Stimulated activated CD8-positive, alpha-beta memory T cell treated with anti-CD3 and anti-CD28 coated beads, Interleukin-12 subunit alpha, Interleukin-12 subunit beta, amount 100 ng/mL, for 24 hours (primary cell): ENCODE measurements around the gene CLDN1.

Experiments used
- DNase-seq: peaks from one replicate; pipeline ENCODE4 v3.0.0-alpha.2; 2020; ENCODE audit errors: extremely low read depth

The CLDN1 gene

DNA sequence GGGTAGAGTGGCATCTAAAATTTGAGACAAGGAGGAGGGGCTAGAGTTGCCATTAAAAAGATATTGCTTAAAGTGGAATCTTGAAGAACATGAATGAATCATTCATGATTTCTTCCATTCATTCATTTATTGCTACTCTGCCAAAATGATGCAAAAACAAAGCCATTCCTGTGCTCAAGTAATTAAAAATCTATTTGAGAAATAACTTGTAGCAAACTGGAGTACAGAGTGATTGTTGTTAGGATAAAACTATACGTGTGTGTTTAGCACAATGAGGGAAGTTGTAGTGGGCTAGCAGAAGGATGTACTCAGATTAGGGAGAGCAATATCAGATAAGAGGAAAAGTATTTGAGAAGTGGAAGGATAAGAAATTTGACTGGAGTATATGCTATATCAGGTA is 11.7 kb upstream of the CLDN1 start:
- DNase-seq = no peak

DNA sequence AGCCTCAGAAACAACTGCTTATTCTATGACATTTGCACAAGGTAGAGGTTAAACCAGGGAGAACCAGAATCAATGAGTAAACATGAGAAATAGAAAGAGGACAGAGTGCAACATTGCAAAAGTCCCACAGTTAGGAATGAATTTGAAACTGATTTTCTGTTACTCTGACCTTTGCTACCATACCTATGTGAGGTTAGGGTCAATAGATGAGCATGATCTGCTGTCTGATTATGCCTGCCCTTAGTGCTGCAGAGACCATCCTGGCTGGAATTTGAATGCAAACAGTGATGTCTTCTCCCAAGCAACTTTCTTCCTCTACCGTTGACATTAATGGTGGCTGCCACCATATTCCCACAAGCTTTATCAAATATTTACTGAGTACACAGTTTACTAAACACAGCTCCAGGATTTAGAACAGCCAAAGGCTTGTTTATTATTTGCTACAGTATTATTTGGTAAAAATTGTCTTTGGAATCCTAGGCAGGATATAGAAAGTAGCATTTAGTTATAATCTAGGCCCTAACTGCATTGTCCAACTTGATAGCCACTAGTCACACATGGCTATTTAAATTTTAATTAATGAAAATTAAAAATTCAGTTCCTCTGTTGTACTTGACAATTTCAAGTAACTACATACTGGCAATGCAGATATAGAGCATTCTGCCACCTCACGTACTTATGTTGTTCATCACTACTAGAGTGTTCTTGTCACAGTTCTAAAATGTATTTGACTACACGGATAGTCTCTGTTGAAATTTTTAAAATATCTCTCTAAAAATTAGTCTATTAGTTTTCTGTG is 8.9 kb upstream of the CLDN1 start:
- no peak for DNase-seq

DNA sequence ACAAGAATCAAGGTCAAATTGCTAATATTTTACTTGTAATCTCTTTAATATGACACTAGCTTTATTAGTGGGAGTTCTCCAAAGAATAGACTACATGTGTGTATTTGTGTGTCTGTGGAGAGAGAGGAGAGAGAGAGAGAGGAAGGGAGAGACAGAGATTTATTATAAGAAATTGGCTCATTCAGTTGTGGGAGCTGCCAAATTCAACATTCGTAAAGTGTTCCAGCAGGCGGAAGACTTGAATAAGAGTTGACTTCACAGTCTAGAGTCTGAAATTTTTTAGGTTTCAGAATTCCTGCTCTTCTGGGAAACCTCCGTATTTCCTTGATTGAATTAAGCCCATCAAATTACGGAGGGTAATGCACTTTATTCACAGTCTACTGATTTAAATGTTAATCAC is 4.7 kb upstream of the CLDN1 start:
- DNase-seq = no peak

GRCh38 chr3:190326361-190326760 is 4.1 kb upstream of the CLDN1 start:
- DNase-seq = no peak

DNA sequence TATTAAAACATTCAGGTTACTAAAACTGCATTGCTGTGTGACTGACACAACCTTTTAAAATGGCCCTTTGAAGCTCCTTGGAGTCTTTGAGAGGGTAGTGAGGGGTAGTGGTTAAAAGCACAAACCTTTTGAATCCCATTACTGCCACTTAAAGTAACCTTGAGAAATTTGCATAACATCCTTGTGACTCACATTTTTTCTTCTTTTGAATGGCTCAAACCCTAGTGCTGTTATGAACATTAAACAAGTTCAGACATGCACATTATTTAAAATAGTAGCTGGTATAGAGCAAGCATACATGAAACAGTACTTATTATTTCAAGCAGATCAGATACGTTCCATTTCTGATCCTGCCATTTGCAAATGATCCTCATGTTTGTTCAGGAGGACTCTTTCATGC is 3.7 kb upstream of the CLDN1 start:
- DNase-seq = no peak

DNA sequence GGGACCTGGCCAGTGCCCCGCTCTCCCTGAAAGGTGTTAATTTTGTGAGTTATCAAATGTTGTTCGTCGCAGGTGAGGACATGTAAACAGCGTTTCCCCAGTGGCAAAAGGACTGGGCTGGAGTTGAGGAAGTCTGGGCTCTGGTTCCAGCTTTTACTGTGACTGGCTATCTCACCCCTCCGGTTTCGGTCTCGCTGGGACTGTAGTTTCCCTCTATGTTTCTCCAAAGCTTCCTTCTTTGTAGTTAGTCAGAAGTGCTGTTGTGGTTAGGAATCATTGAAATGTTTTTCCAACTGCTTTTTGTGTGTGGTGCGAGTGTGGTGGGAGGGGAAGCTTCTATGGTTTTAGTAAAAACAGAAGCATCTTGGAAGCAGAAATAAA is 990 bp upstream of the CLDN1 start:
- no peak for DNase-seq

DNA sequence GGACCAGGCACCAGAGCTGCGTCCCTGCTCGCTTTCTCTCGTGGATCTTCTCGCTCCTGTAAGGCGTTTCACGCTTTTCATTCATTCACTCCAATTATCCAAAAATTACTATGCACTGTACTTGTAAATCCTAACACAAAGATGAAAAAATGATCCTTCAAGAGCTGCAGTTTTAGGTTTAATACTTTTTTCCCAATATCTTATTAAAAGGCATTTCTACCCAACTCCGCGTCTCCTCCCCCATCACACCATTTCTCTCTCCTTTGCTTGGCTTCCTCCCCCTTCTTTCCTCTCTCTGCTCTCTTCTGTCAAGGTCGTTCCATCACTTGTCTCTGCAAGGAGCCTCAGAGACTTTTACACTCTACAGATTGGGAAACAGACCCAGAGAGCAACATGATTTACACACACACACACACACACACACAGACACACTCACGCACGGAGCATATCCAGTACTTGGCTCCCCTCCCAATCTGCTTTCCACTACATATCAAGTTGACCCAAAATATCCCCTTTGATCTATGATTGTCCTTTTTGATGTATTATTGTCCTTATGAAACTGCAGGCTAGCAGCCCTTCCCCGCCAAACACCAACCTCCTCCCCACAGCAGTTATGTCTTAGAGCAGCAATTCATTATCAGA is 479 bp upstream of the CLDN1 start:
- no peak for DNase-seq

GRCh38 chr3:190320594-190321362 is 1.5 kb downstream of the CLDN1 start:
- no peak for DNase-seq

- DNase-seq = peak; percentile 11
These were observed 2.6 kb downstream of the CLDN1 start for GRCh38 chr3:190319660-190320059.

DNA sequence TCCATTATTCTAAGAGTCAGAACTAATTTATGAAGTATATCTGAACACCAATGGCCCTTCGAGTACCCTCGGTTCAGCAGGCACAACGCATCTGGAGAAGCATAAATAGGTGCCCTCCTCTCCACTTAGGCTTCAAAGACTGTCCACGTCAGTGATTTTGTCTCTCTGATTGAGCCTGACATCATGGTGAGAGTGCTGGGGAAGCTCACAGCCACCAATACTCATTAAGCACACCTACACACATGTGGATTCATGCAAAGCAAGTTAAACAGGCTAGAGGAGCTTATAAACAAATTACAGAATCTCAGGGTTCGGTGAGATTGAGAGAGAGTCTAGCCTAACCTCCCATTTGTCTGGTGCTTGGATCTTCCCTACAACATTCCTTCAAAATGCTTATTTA is 3.6 kb downstream of the CLDN1 start:
- no peak for DNase-seq

DNA sequence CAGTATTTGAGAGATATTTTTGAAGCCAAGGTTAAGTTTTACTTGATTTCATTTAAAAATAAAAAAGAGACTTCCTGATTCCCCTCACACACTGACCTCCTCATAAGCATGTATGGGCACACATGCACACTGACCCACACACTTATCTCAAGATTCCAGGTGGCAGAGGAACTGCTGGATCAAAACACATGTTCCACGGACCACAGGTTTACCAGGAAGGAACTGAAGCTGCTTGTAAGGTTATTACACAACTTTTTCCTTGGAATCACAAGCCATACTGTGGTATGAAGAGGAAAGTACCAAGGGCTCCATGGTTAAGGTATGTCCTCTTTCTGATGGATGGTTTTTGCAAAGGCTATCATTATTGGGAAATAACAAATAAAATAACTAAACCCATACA is 7.5 kb downstream of the CLDN1 start:
- DNase-seq = no peak

- DNase-seq = no peak
These were observed 12.8 kb downstream of the CLDN1 start for GRCh38 chr3:190309414-190309813.

DNA sequence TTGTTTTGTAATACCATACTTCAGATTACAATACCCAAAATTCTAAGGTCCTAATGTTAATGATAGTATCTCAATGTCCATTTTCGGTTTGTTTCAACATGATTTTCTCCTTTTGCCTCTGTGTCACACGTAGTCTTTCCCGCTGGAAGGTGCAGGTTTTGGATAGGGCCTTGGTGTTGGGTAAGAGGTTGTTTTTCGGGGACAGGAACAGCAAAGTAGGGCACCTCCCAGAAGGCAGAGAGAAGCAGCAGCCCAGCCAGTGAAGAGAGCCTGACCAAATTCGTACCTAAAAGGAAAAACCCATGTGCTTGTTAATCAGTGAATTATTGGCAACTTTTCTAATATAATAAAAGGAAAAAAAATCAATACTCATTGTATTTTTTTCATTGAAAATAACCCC is 14.1 kb downstream of the CLDN1 start:
- no peak for DNase-seq

GRCh38 chr3:190307164-190307545 is 15.1 kb downstream of the CLDN1 start:
- DNase-seq = no peak

- no peak for DNase-seq
These were observed 15.6 kb downstream of the CLDN1 start for GRCh38 chr3:190306513-190307163.

DNA sequence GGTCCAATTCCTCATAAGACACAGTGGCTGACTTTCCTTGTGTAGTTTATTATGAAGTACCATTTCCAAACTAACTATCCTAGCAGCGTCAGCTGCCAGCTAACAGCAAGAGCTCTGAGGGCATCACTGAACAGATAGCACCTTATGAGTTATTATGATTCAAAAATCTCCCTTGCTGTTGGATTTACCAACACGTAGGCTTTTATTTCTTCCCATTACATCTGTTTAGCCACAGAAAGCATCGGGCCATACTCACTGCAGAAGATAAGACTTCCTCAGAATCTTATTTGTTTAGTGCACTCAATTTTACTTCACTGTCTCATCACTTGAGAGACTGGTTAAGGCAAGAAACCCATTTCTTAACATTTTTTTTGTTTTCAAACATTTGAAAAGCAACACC is 16.2 kb downstream of the CLDN1 start:
- no peak for DNase-seq

GRCh38 chr3:190305406-190305805 is 16.8 kb downstream of the CLDN1 start:
- DNase-seq = no peak

GRCh38 chr3:190303884-190304283 is 18.4 kb downstream of the CLDN1 start:
- no peak for DNase-seq

DNA sequence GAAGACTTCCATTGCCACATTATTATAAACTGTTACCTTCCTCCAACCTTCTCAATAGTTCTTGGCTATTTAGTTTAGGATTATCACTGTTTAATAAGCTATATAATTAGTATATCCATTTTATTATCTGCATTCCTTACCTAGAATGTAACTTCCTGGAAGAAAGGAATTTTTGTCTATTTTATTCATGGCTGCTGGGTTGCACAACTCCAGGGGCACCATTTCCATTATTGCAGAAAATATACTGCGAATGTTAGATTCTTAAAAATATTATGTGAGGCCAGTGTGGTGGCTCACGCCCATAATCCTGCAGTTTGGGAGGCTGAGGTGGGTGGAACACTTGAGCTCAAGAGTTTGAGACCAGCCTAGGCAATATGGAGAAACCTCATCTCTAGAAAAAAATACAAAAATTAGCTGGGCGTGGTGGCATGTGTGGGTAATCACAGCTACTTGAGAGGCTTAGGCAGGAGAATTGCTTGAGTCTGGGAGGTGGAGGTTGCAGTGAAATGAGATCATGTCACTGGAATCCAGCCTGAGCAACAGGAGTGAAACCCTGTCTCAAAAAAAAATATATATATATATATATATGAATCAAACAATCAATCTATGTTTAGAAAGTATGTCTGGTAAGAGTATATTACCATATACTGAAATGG is 19.9 kb downstream of the CLDN1 start:
- DNase-seq = no peak

GRCh38 chr3:190301591-190301990 is 20.7 kb downstream of the CLDN1 start:
- DNase-seq = no peak

- DNase-seq = no peak
These were observed 22.3 kb downstream of the CLDN1 start for GRCh38 chr3:190299969-190300368.

DNA sequence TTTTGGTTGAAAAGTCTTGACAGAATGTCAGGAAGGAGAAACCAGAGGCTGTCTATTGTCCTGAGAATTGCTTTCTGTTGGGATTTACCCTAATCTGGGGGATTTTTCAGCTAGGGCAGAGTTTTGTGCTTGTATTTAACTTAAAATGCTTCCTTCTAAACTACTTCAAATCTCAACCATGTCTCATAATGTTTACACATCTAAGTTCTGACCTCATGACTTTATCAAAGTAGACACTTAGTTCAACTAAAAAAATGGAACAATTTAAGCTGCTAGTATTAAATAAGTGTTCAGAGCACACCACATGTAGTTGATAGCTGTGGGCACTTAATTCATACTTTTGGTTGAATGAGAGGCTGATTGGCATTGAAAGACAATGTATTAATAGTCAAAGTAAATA is 28.2 kb downstream of the CLDN1 start:
- DNase-seq = no peak
